Measurements from ENCODE around the gene GAS5.

Gene GAS5

GRCh38 chr1:173823781-173824314 lies 43.9 kb downstream of the GAS5 start:
- DNase-seq: no peak

- DNase-seq: no peak
These were observed 46.1 kb downstream of the GAS5 start for GRCh38 chr1:173821680-173822079.

GRCh38 chr1:173818459-173818858 lies 49.3 kb downstream of the GAS5 start:
- DNase-seq: no peak

Data from activated CD4-positive, CD25-positive, alpha-beta regulatory T cell (primary cell).